Neural crest cell (in vitro differentiated cells): Measurements from ENCODE around the gene CDK6. TPM values are rescaled to one million over a fixed set of nuclear protein-coding genes. Genes with fewer than 3 reads are reported as not detected.
A peak's percentile ranks its signal among the peaks of the same experiment; 100 is the strongest.

Experiments
- DNase-seq: peaks from one replicate; pipeline ENCODE4 v3.0.0; 2021; ENCODE audit warnings: low read depth, mixed read lengths, low spot score
- H3K27ac Mint-ChIP-seq: one replicate; pipeline ENCODE4 v1.8.0; 2021; ENCODE audit warnings: mild to moderate bottlenecking, mixed read lengths; ENCODE audit not compliant: unreplicated experiment
- H3K27me3 Mint-ChIP-seq: 2 replicates; pipeline ENCODE4 v1.8.0; 2021; ENCODE audit warnings: low read depth, mild to moderate bottlenecking, mixed read lengths
- H3K36me3 Mint-ChIP-seq: 2 replicates; pipeline ENCODE4 v1.8.0; 2021; ENCODE audit warnings: low read depth, mild to moderate bottlenecking, mixed read lengths
- H3K4me1 Mint-ChIP-seq: 2 replicates; pipeline ENCODE4 v1.8.0; 2021; ENCODE audit warnings: mixed read lengths
- H3K4me3 Mint-ChIP-seq: one replicate; pipeline ENCODE4 v1.8.0; 2021; ENCODE audit warnings: mild to moderate bottlenecking, mixed read lengths
- H3K9me3 Mint-ChIP-seq: 2 replicates; pipeline ENCODE4 v1.8.0; 2021; ENCODE audit warnings: mixed read lengths
- total RNA-seq: library from RNA; stranded (reverse); gene quantifications from 2 replicates; pipeline ENCODE4 v1.2.1, GENCODE V29; 2021
- TF ChIP-seq, protein P1 (sequence below): fragments of 200-600 bp; sonication (generic); conservative IDR thresholded peaks from 2 replicates; pipeline ENCODE4 v1.5.0; 2021; ENCODE audit warnings: antibody characterized with exemption, mild to moderate bottlenecking

CDK6 gene
- total RNA-seq, 1 donor from 2014 or later: 42.9 TPM

DNA sequence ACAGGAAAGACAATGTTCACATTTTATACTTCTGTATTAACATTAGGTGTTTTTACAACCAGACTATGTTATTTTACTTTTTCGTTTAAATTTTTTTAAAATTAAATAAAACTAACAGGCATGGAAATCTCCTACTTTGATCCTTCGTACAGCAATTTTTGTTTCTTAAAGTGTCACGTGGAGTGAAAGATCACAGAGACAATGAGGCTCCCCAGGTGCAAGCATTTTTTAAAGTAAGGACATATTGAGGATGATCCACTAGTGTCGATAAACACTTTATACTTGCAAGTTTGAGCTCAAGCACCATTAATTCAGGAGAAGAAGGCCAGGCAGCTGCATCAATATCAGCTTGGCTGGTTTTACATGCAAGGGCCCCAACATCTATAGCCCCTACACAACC lies 177.7 kb downstream of the CDK6 start:
- H3K4me3 Mint-ChIP-seq: no peak overlapping the region
- no peaks in the 10 kb centered on the region for H3K27me3 Mint-ChIP-seq
- H3K36me3 Mint-ChIP-seq: no peaks in the 10 kb centered on the region
- no peak for DNase-seq
- TF ChIP-seq, protein P1, sequence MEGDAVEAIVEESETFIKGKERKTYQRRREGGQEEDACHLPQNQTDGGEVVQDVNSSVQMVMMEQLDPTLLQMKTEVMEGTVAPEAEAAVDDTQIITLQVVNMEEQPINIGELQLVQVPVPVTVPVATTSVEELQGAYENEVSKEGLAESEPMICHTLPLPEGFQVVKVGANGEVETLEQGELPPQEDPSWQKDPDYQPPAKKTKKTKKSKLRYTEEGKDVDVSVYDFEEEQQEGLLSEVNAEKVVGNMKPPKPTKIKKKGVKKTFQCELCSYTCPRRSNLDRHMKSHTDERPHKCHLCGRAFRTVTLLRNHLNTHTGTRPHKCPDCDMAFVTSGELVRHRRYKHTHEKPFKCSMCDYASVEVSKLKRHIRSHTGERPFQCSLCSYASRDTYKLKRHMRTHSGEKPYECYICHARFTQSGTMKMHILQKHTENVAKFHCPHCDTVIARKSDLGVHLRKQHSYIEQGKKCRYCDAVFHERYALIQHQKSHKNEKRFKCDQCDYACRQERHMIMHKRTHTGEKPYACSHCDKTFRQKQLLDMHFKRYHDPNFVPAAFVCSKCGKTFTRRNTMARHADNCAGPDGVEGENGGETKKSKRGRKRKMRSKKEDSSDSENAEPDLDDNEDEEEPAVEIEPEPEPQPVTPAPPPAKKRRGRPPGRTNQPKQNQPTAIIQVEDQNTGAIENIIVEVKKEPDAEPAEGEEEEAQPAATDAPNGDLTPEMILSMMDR: no peak
- peak overlapping the region; percentile 36 for H3K27ac Mint-ChIP-seq
- H3K4me1 Mint-ChIP-seq: no peaks in the 10 kb centered on the region
- no peaks in the 10 kb centered on the region for H3K9me3 Mint-ChIP-seq

DNA sequence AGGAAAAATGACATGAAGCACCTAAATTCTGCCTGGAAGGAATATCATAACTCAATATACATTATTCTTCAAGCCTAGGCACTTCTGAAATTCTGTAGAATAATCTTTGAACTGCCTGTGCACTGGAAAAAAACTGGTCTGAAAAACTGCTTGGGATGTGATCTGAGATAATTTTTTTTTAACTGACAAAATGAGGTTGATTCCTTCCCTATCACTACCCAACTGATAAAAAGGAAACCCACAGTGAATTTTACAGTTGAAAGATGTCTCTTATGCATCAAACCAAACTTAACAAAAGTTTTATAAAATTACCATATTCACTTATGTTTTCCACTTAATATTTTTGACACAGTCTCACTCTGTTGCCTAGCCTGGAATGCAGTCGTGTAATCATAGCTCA lies 179.0 kb downstream of the CDK6 start:
- TF ChIP-seq, protein P1: no peak
- H3K9me3 Mint-ChIP-seq: no peaks in the 10 kb centered on the region
- no peak for DNase-seq
- H3K27me3 Mint-ChIP-seq: no peaks in the 10 kb centered on the region
- no peak overlapping the region for H3K27ac Mint-ChIP-seq
- H3K4me1 Mint-ChIP-seq: no peaks in the 10 kb centered on the region
- H3K36me3 Mint-ChIP-seq: no peaks in the 10 kb centered on the region
- no peak overlapping the region for H3K4me3 Mint-ChIP-seq

DNA sequence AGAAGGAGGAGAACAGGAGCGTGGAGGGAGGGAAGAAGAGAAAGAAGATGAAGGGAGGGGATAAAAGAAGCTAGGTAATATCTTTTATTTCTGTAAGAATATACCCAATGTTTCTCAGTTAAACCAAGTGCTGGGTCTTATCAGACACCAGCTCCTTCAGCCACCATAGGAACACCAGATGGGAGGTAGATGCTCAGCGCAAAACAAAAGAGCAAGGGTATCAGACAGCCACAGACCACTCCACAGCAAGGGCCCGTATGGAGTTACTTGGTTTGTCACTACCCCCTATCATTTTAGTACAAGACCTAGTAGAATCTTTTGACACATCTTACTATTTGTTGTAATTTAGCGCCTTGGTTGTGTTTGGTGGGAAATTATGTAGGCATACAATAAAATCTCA lies 180.3 kb downstream of the CDK6 start:
- Mint-ChIP-seq H3K9me3 (no peaks in the 10 kb centered on the region), H3K27me3 (no peaks in the 10 kb centered on the region), H3K27ac (no peak overlapping the region), H3K4me1 (no peaks in the 10 kb centered on the region), H3K36me3 (no peaks in the 10 kb centered on the region), H3K4me3 (no peak overlapping the region)
- TF ChIP-seq, protein P1: no peak
- no peak for DNase-seq

DNA sequence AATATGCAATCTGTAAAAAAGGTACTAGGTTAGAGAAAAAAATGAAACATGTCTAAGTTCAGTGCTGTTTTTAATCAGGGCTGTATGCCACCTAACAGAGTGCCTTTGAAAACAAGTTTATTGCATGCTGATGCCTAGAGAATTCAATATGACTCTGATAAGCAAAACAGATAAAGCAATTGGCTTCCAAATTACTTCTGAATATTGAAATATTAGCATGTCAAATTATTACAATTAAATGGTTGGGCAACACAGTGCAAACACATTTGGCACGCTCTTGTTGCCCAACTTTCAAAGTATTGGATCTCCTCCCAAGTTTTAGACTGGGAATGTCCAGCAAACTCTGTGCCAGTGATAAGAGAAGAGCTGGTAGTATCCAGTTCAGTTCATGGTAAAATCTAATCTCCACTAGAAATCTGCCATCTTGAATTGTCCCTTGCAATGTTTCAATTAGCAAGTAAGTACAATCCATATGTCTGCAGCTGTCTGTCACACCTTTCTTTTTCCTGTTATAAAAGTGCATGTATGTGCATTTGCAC lies 181.0 kb downstream of the CDK6 start:
- no peak for DNase-seq
- Mint-ChIP-seq H3K4me3 (no peak overlapping the region), H3K4me1 (no peaks in the 10 kb centered on the region), H3K9me3 (no peaks in the 10 kb centered on the region), H3K36me3 (no peaks in the 10 kb centered on the region), H3K27ac (no peak overlapping the region), H3K27me3 (no peaks in the 10 kb centered on the region)
- TF ChIP-seq, protein P1: no peak

DNA sequence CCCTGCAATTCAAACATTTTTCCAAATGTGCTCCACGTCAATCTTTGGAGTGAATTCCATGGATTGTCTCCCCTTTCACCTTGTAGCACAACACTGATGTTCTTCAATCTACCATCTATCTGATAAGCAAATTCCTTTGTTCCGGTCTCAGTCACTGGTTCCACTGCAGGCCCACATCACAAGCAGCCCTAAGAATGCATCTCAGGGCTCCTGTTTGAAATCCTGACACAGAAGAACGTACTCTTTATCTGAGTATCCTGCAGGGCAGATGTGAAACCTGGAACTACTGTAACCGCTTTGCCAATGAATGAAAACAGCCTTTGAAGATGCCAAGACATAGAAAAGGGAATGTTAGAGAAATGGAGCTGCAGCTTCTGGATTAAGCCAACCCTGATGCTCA lies 183.2 kb downstream of the CDK6 start:
- no peaks in the 10 kb centered on the region for H3K4me1 Mint-ChIP-seq
- H3K27me3 Mint-ChIP-seq: no peaks in the 10 kb centered on the region
- no peaks in the 10 kb centered on the region for H3K9me3 Mint-ChIP-seq
- no peaks in the 10 kb centered on the region for H3K36me3 Mint-ChIP-seq
- no peak overlapping the region for H3K4me3 Mint-ChIP-seq
- TF ChIP-seq, protein P1: no peak
- no peak for DNase-seq
- peak overlapping the region; percentile 13 for H3K27ac Mint-ChIP-seq

DNA sequence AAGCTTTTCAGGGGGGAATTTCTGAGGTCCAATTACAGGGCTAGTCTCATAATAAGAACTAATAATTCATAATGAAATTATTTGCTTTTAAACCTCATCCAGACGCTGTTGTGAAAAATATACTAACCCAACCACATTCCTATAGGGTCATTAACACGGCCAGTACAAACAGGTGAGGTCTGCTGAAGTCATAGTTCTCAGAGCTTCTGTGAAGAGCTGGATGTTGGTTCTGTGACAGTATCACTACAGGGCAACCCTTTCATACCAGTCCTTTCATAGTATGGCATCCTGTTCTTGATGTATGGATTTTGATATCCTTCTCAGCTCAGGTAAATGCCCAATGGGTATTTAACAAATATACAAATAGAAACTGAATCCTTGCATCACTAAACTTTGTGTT lies 183.8 kb downstream of the CDK6 start:
- no peak overlapping the region for H3K27ac Mint-ChIP-seq
- H3K36me3 Mint-ChIP-seq: no peaks in the 10 kb centered on the region
- H3K4me1 Mint-ChIP-seq: no peaks in the 10 kb centered on the region
- TF ChIP-seq, protein P1: no peak
- H3K9me3 Mint-ChIP-seq: no peaks in the 10 kb centered on the region
- no peaks in the 10 kb centered on the region for H3K27me3 Mint-ChIP-seq
- H3K4me3 Mint-ChIP-seq: no peak overlapping the region
- no peak for DNase-seq
